OCI-LY3 (cell line): Measurements from ENCODE around the gene MSI2.

Source experiments
- EZH2phosphoT487 ChIP-seq: fragments of 200-600 bp; shearing (Covaris generic); IDR thresholded peaks from 2 replicates; pipeline ENCODE4 v1.6.1; 2018; ENCODE audit warnings: antibody characterized with exemption, mixed run types, low read depth
- TF ChIP-seq, protein P1 (sequence below): fragments of 200-600, 300-600 bp; sonication (generic); IDR thresholded peaks from 2 replicates; pipeline ENCODE4 v1.5.1; 2014; ENCODE audit warnings: antibody characterized with exemption, low read length, low read depth

DNA sequence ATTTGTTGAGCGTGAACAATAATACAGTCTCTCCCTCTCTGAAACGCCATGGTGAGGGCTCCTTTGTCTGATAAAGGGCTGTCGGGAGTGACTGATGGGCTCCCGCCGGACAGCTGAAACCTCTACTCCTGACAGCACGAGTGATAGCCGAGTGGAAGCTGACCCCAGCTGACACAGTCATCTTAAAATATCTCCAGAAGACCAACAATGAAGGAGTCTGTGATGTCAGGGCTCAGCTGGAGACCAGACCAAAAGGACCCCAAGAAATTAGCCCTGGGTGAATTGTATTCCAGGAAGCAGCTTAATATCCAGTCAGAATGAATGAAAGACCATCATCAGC is 466.4 kb downstream of the MSI2 start:
- TF ChIP-seq, protein P1, sequence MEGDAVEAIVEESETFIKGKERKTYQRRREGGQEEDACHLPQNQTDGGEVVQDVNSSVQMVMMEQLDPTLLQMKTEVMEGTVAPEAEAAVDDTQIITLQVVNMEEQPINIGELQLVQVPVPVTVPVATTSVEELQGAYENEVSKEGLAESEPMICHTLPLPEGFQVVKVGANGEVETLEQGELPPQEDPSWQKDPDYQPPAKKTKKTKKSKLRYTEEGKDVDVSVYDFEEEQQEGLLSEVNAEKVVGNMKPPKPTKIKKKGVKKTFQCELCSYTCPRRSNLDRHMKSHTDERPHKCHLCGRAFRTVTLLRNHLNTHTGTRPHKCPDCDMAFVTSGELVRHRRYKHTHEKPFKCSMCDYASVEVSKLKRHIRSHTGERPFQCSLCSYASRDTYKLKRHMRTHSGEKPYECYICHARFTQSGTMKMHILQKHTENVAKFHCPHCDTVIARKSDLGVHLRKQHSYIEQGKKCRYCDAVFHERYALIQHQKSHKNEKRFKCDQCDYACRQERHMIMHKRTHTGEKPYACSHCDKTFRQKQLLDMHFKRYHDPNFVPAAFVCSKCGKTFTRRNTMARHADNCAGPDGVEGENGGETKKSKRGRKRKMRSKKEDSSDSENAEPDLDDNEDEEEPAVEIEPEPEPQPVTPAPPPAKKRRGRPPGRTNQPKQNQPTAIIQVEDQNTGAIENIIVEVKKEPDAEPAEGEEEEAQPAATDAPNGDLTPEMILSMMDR: no peak
- no peak for TF ChIP-seq EZH2phosphoT487
